T-helper 1 cell treated with Interleukin-12 subunit alpha and Interleukin-12 subunit beta and Interleukin-4 antibody, amounts not matched to agents 30 μg/mL and 1 μg/mL, for 36 hours (primary cell): ENCODE results near the gene SEMG1.

Source experiments
- H3K27ac Mint-ChIP-seq: one replicate; pipeline ENCODE4 v1.8.0; 2021; ENCODE audit warnings: mild to moderate bottlenecking, mixed read lengths
- H3K27me3 Mint-ChIP-seq: one replicate; pipeline ENCODE4 v1.8.0; 2021; ENCODE audit warnings: low read depth, mixed read lengths
- H3K36me3 Mint-ChIP-seq: one replicate; pipeline ENCODE4 v1.8.0; 2021; ENCODE audit warnings: low read depth, mixed read lengths
- H3K4me1 Mint-ChIP-seq: one replicate; pipeline ENCODE4 v1.8.0; 2021; ENCODE audit warnings: low read depth, mixed read lengths
- H3K4me3 Mint-ChIP-seq: one replicate; pipeline ENCODE4 v1.8.0; 2021; ENCODE audit warnings: mild to moderate bottlenecking, moderate library complexity, mixed read lengths
- H3K9me3 Mint-ChIP-seq: one replicate; pipeline ENCODE4 v1.8.0; 2021; ENCODE audit warnings: mixed read lengths

Gene SEMG1

GRCh38 chr20:45247865-45248264, 41.0 kb downstream of the SEMG1 start:
- H3K27ac Mint-ChIP-seq, result no peak overlapping the region
- H3K36me3 Mint-ChIP-seq, result no peaks in the 10 kb centered on the region
- H3K4me1 Mint-ChIP-seq, result peaks cover 3% of the 10 kb centered on the region
- no peaks in the 10 kb centered on the region for H3K9me3 Mint-ChIP-seq
- no peak overlapping the region for H3K4me3 Mint-ChIP-seq
- H3K27me3 Mint-ChIP-seq, result peaks cover 65% of the 10 kb centered on the region

GRCh38 chr20:45248609-45249008, 41.8 kb downstream of the SEMG1 start:
- Mint-ChIP-seq H3K36me3 (no peaks in the 10 kb centered on the region), H3K4me3 (no peak overlapping the region), H3K27me3 (peaks cover 60% of the 10 kb centered on the region), H3K4me1 (peaks cover 3% of the 10 kb centered on the region), H3K27ac (no peak overlapping the region), H3K9me3 (no peaks in the 10 kb centered on the region)

- peaks cover 38% of the 10 kb centered on the region for H3K27me3 Mint-ChIP-seq
Measured at GRCh38 chr20:45251884-45252560, 45.2 kb downstream of the SEMG1 start.

GRCh38 chr20:45253261-45253660, 46.4 kb downstream of the SEMG1 start:
- H3K27me3 Mint-ChIP-seq, result peaks cover 26% of the 10 kb centered on the region
- no peaks in the 10 kb centered on the region for H3K9me3 Mint-ChIP-seq
- H3K4me1 Mint-ChIP-seq, result peaks cover 12% of the 10 kb centered on the region
- no peaks in the 10 kb centered on the region for H3K36me3 Mint-ChIP-seq
- H3K27ac Mint-ChIP-seq, result no peak overlapping the region
- H3K4me3 Mint-ChIP-seq, result no peak overlapping the region

More at GRCh38 chr20:45251884-45252560, 45.2 kb downstream of the SEMG1 start:
- H3K4me3 Mint-ChIP-seq, result no peak overlapping the region
- no peak overlapping the region for H3K27ac Mint-ChIP-seq
- peaks cover 12% of the 10 kb centered on the region for H3K4me1 Mint-ChIP-seq
- H3K9me3 Mint-ChIP-seq, result no peaks in the 10 kb centered on the region
- H3K36me3 Mint-ChIP-seq, result no peaks in the 10 kb centered on the region

GRCh38 chr20:45254383-45255262, 47.8 kb downstream of the SEMG1 start, which contains the start of gene SLPI:
TSS of gene SLPI (minus strand) at chr20:45254564. CDS start at chr20:45254543, 21 bp downstream.
- peaks cover 19% of the 10 kb centered on the region for H3K27me3 Mint-ChIP-seq
- H3K36me3 Mint-ChIP-seq, result no peaks in the 10 kb centered on the region
- no peak within 1 kb of the TSS for H3K27ac Mint-ChIP-seq
- H3K4me1 Mint-ChIP-seq, result peaks cover 12% of the 10 kb centered on the region
- no peak within 1 kb of the TSS for H3K4me3 Mint-ChIP-seq
- H3K9me3 Mint-ChIP-seq, result no peaks in the 10 kb centered on the region

- peaks cover 12% of the 10 kb centered on the region for H3K27me3 Mint-ChIP-seq
- H3K4me3 Mint-ChIP-seq, result no peak overlapping the region
- no peaks in the 10 kb centered on the region for H3K36me3 Mint-ChIP-seq
- H3K9me3 Mint-ChIP-seq, result no peaks in the 10 kb centered on the region
- H3K27ac Mint-ChIP-seq, result no peak overlapping the region
- H3K4me1 Mint-ChIP-seq, result peaks cover 9% of the 10 kb centered on the region
Measured at GRCh38 chr20:45257161-45257560, 50.3 kb downstream of the SEMG1 start.

- Mint-ChIP-seq H3K36me3 (no peaks in the 10 kb centered on the region), H3K27me3 (peaks cover 18% of the 10 kb centered on the region), H3K27ac (no peak overlapping the region), H3K9me3 (no peaks in the 10 kb centered on the region), H3K4me1 (peaks cover 8% of the 10 kb centered on the region), H3K4me3 (no peak overlapping the region)
Measured at GRCh38 chr20:45257711-45258110, 50.9 kb downstream of the SEMG1 start.

- no peak overlapping the region for H3K4me3 Mint-ChIP-seq
- H3K36me3 Mint-ChIP-seq, result no peaks in the 10 kb centered on the region
- H3K27ac Mint-ChIP-seq, result no peak overlapping the region
- peaks cover 22% of the 10 kb centered on the region for H3K27me3 Mint-ChIP-seq
- no peaks in the 10 kb centered on the region for H3K9me3 Mint-ChIP-seq
- H3K4me1 Mint-ChIP-seq, result peaks cover 8% of the 10 kb centered on the region
Measured at GRCh38 chr20:45258259-45258658, 51.4 kb downstream of the SEMG1 start.

GRCh38 chr20:45258664-45259063, 51.8 kb downstream of the SEMG1 start:
- Mint-ChIP-seq H3K36me3 (no peaks in the 10 kb centered on the region), H3K27ac (no peak overlapping the region), H3K4me1 (peaks cover 8% of the 10 kb centered on the region), H3K9me3 (no peaks in the 10 kb centered on the region), H3K27me3 (peaks cover 22% of the 10 kb centered on the region), H3K4me3 (no peak overlapping the region)
